Pancreas (tissue), 10 donors: Measurements from ENCODE around the gene CAPN10. TPM values are rescaled to one million over a fixed set of nuclear protein-coding genes. Genes with fewer than 3 reads are reported as not detected.

ENCODE experiments used
- ATAC-seq, 4 donors: fragments of 200-7000 bp; cut with Tn5 transposase; one replicate each; pipeline versions ENCODE4 v1.8.0 to v1.9.1; 2020; ENCODE audit warnings: mild to moderate bottlenecking in 4 of 4, moderate library complexity in 4 of 4
- DNase-seq, 6 donors: peaks; one replicate each; pipeline ENCODE4 v3.0.0-alpha.2; 2020
- FAIRE-seq: peaks from 2 replicates; lab custom pipeline; 2012; peaks lifted over from hg19 to GRCh38; lab: Jason Lieb, UNC
- H3K27ac ChIP-seq, 4 donors: fragments of 200-600 bp; sonication (generic); 1 replicate in 3 of 4; 2 replicates in 1 of 4; pipeline versions ENCODE4 v1.5.0 to v1.8.0; 2020
- H3K27me3 ChIP-seq, 4 donors: fragments of 200-600 bp; one replicate each; pipeline ENCODE4 v1.8.0; 2021
- H3K36me3 ChIP-seq, 3 donors: fragments of 200-600 bp; sonication (generic) in 1 of 3; one replicate each; pipeline versions ENCODE4 v1.5.0 to v1.8.0; 2020 to 2021
- H3K4me1 ChIP-seq, 3 donors: fragments of 200-600 bp; one replicate each; pipeline ENCODE4 v1.8.0; 2021
- H3K4me3 ChIP-seq, 4 donors: fragments of 200-600 bp; sonication (generic) in 2 of 4; one replicate each; pipeline versions ENCODE4 v1.5.0 to v1.8.0; 2020 to 2021
- H3K9me3 ChIP-seq, 4 donors: fragments of 200-600 bp; one replicate each; pipeline ENCODE4 v1.8.0; 2021
- CTCF ChIP-seq, 4 donors: fragments of 200-600 bp; sonication (generic) in 3 of 4; IDR thresholded peaks; one replicate each; pipeline versions ENCODE4 v1.5.0 to v1.8.0; 2021; ENCODE audit warnings: antibody characterized with exemption in 4 of 4
- WGBS, 2 donors: extraction: QIAGEN DNeasy Blood & Tissue Kit; methylation state at CpG; one replicate each; pipeline ENCODE4 v1.1.7; 2013; 5-methylcytosine and 5-hydroxymethylcytosine counted together
- intact Hi-C, 3 donors: fragments of 100-400 bp; cut with DNase I; formaldehyde crosslinking; loops; one replicate each; pipeline versions ENCODE4 v1.11.1 to v1.14.2; 2022
- polyA plus RNA-seq, 2 donors: library from polyadenylated mRNA; stranded (reverse); fragments of 200-250 nt; gene quantifications; one replicate each; pipeline ENCODE4 v1.2.3, GENCODE V29; 2013
- total RNA-seq, 6 donors: library from RNA; stranded (reverse); fragmentation: NEBNext Ultra II Directional in 4 of 6; extraction: Animal tissue kit (Norgen Biotek cat#: 25700) in 4 of 6; gene quantifications; one replicate each; pipeline versions ENCODE4 v1.2.1 to v1.2.4, GENCODE V29; 2021 to 2023
- donor health status: healthy with polysubstance abuse.
- donor health status: DM: no; HTN: no; CAD: no; lungs with moderate emphysema.
- donor health status: DM: no; HTN: no; CAD: no.
- donor health status: control.
- donor health status: control.
- donor health status: Bipolar disorder and iron deficiency.
- donor health status: DM: yes; HTN: yes; CAD: no.
- donor health status: DM: no; HTN: no; CAD: no.
- donor health status: DM: no; HTN: no; CAD: no.
- donor health status: DM: yes; HTN: yes; CAD: no.

Gene CAPN10
- total and polyA plus RNA-seq, 8 donors = 8.6 to 49.3 (median 12.7) TPM

DNA sequence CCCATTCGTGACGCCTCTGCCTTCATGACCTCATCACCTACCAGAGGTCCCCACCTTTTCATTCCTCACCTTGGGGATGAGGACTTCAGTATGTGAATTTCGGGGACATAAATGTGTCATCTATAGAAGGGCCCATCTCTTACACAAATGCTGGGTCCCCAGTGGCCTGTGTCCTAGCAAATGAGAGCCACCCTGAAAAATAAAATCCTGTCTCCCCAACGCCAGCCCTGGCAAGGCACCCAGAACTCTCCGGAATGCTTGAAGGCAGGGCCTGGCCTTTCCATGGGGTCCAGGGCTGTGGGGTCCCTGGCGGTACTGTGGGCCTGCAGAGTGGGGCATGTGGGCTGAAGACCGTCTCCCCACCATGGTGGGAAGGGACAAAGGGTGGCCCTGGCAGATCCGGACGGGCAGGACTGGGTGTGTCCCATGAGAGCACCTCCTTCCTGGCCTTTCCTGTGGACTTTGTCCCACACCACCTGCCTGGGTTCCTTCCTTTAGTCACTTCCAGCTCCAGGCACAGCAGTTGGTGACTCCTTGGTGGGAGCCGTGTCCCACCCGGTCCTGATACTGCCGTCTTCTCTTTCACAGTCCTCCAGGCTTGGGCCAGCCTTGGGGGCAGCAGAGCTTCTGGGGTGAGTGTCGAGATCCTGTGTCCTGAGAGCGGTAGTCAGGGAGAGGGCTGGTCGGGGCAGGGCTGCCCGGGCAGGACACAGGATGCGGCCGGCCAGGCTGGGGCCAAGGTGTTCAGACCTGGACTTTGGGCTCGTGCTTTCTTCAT lies 18.6 kb downstream of the CAPN10 start:
- no peak for FAIRE-seq
- H3K27me3 ChIP-seq = no peaks in the 10 kb centered on the region
- DNase-seq = peak in 3 of 6 donors; percentile 18 to 62 (median 54)
- H3K36me3 ChIP-seq = no peaks in the 10 kb centered on the region
- no peak overlapping the region for H3K4me3 ChIP-seq
- TF ChIP-seq CTCF (IDR thresholded peaks at IDR 0.05) = no peak
- WGBS, 2 donors = 79 to 82% methylated on average over 19 of the region's 19 CpGs
- H3K4me1 ChIP-seq = no peaks in the 10 kb centered on the region
- intact Hi-C loops = no loop called here
- H3K27ac ChIP-seq = no peak overlapping the region
- peak; percentile 13 to 52 (median 50) for ATAC-seq
- H3K9me3 ChIP-seq = no peaks in the 10 kb centered on the region

GRCh38 chr2:240605867-240606743 lies 19.6 kb downstream of the CAPN10 start:
- TF ChIP-seq CTCF (IDR thresholded peaks at IDR 0.05) = no peak
- Histone ChIP-seq H3K4me3 (no peak overlapping the region), H3K27me3 (no peaks in the 10 kb centered on the region), H3K4me1 (no peaks in the 10 kb centered on the region), H3K27ac (no peak overlapping the region), H3K36me3 (no peaks in the 10 kb centered on the region), H3K9me3 (no peaks in the 10 kb centered on the region)
- intact Hi-C loops = no loop called here
- no peak for ATAC-seq
- WGBS, 2 donors = 81 to 85% methylated on average over 12 of the region's 12 CpGs
- FAIRE-seq = no peak
- DNase-seq = peak in 2 of 6 donors; percentile 44 to 46

GRCh38 chr2:240611601-240612210 lies 25.2 kb downstream of the CAPN10 start:
- 90 to 91% methylated on average over 10 of the region's 10 CpGs for WGBS, 2 donors
- H3K9me3 ChIP-seq = no peaks in the 10 kb centered on the region
- no peaks in the 10 kb centered on the region for H3K27me3 ChIP-seq
- no peak overlapping the region for H3K27ac ChIP-seq
- FAIRE-seq = no peak
- TF ChIP-seq CTCF (IDR thresholded peaks at IDR 0.05) = no peak
- no peaks in the 10 kb centered on the region for H3K36me3 ChIP-seq
- DNase-seq = peak in 1 of 6 donors; percentile 19
- intact Hi-C loops = no loop called here
- peak in 1 of 4 donors; percentile 63 for ATAC-seq
- no peak overlapping the region for H3K4me3 ChIP-seq
- no peaks in the 10 kb centered on the region for H3K4me1 ChIP-seq

DNA sequence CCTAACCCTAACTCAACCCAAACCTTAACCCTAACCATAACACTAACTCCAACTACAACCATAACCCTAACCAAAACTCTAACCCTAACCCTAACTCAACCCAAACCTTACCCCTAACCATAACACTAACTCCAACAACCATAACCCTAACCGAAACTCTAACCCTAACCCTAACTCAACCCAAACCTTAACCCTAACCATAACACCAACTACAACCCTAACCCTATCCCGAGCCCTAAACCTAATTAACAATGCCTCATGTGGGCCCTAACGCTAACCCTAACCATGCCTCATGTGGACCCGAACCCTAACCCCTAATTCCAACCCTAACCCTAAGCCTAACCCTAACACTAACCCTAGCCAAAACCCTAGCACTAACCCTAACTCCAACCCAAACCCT lies 27.2 kb downstream of the CAPN10 start:
- ATAC-seq = no peak
- FAIRE-seq = no peak
- Histone ChIP-seq H3K27ac (no peak overlapping the region), H3K9me3 (no peaks in the 10 kb centered on the region), H3K27me3 (no peaks in the 10 kb centered on the region), H3K36me3 (no peaks in the 10 kb centered on the region), H3K4me3 (no peak overlapping the region), H3K4me1 (no peaks in the 10 kb centered on the region)
- intact Hi-C loops = no loop called here
- no peak for DNase-seq
- TF ChIP-seq CTCF (IDR thresholded peaks at IDR 0.05) = no peak
- 88 to 93% methylated on average over 4 of the region's 4 CpGs for WGBS, 2 donors
